Measurements from ENCODE around the gene EIF3M.

DNA sequence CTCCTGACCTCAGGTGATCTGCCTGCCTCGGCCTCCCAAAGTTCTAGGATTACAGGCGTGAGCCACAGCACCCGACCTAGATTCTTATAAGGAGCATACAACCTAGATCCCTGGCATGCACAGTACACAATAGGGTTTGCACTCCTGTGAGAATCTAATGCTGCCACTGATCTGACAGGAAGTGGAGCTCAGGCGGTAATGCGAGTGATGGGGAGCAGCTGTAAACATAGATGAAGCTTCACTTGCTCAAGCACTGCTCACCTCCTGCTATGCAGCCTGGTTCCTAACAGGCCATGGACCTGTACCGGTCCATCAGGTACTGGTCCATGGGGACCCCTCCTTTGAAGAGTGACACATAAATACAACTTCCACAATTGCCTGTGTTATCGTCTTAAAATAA is 44.8 kb upstream of the EIF3M start:
- TF ChIP-seq, protein P1, sequence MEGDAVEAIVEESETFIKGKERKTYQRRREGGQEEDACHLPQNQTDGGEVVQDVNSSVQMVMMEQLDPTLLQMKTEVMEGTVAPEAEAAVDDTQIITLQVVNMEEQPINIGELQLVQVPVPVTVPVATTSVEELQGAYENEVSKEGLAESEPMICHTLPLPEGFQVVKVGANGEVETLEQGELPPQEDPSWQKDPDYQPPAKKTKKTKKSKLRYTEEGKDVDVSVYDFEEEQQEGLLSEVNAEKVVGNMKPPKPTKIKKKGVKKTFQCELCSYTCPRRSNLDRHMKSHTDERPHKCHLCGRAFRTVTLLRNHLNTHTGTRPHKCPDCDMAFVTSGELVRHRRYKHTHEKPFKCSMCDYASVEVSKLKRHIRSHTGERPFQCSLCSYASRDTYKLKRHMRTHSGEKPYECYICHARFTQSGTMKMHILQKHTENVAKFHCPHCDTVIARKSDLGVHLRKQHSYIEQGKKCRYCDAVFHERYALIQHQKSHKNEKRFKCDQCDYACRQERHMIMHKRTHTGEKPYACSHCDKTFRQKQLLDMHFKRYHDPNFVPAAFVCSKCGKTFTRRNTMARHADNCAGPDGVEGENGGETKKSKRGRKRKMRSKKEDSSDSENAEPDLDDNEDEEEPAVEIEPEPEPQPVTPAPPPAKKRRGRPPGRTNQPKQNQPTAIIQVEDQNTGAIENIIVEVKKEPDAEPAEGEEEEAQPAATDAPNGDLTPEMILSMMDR (conservative IDR thresholded peaks at IDR 0.05; ENCODE audit: low read depth in 2 of 2), result no peak
- no peak for TF ChIP-seq POLR2AphosphoS5 (IDR thresholded peaks at IDR 0.05; ENCODE audit: low read depth)
- TF ChIP-seq EZH2 (IDR thresholded peaks at IDR 0.05; ENCODE audit: low read depth, unreplicated experiment), result no peak
- TF ChIP-seq, protein P2, sequence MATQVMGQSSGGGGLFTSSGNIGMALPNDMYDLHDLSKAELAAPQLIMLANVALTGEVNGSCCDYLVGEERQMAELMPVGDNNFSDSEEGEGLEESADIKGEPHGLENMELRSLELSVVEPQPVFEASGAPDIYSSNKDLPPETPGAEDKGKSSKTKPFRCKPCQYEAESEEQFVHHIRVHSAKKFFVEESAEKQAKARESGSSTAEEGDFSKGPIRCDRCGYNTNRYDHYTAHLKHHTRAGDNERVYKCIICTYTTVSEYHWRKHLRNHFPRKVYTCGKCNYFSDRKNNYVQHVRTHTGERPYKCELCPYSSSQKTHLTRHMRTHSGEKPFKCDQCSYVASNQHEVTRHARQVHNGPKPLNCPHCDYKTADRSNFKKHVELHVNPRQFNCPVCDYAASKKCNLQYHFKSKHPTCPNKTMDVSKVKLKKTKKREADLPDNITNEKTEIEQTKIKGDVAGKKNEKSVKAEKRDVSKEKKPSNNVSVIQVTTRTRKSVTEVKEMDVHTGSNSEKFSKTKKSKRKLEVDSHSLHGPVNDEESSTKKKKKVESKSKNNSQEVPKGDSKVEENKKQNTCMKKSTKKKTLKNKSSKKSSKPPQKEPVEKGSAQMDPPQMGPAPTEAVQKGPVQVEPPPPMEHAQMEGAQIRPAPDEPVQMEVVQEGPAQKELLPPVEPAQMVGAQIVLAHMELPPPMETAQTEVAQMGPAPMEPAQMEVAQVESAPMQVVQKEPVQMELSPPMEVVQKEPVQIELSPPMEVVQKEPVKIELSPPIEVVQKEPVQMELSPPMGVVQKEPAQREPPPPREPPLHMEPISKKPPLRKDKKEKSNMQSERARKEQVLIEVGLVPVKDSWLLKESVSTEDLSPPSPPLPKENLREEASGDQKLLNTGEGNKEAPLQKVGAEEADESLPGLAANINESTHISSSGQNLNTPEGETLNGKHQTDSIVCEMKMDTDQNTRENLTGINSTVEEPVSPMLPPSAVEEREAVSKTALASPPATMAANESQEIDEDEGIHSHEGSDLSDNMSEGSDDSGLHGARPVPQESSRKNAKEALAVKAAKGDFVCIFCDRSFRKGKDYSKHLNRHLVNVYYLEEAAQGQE (IDR thresholded peaks at IDR 0.05; ENCODE audit: unreplicated experiment), result no peak
